Hepatocyte (in vitro differentiated cells): ENCODE data around the gene NR3C2. TPM values are rescaled to one million over a fixed set of nuclear protein-coding genes. Genes with fewer than 3 reads are reported as not detected.

Experiments used
- DNase-seq: peaks from one replicate; pipeline ENCODE4 v3.0.0-alpha.2; 2016; ENCODE audit warnings: low spot score
- H2AFZ ChIP-seq: fragments of 200-600 bp; sonication (generic); 2 replicates; pipeline ENCODE4 v1.6.0; 2016; ENCODE audit warnings: antibody characterized with exemption, mild to moderate bottlenecking
- H3K27ac ChIP-seq: fragments of 200-600 bp; sonication (generic); 2 replicates; pipeline ENCODE4 v1.5.1; 2016; ENCODE audit warnings: mild to moderate bottlenecking
- H3K27me3 ChIP-seq: fragments of 200-600 bp; sonication (generic); 2 replicates; pipeline ENCODE4 v1.6.1; 2016
- H3K36me3 ChIP-seq: fragments of 200-600 bp; sonication (generic); replicated peaks from 2 replicates; pipeline ENCODE4 v1.5.1; 2016; ENCODE audit warnings: low read depth; ENCODE audit not compliant: insufficient read depth
- H3K4me1 ChIP-seq: fragments of 200-600 bp; sonication (generic); 2 replicates; pipeline ENCODE4 v1.5.1; 2016; ENCODE audit warnings: mild to moderate bottlenecking, moderate library complexity; ENCODE audit not compliant: insufficient read depth
- H3K4me2 ChIP-seq: fragments of 200-600 bp; sonication (generic); 2 replicates; pipeline ENCODE4 v1.6.0; 2016
- H3K4me3 ChIP-seq: fragments of 200-600 bp; sonication (generic); 2 replicates; pipeline ENCODE4 v1.5.1; 2016; ENCODE audit warnings: mild to moderate bottlenecking
- H3K79me2 ChIP-seq: fragments of 200-600 bp; sonication (generic); 2 replicates; pipeline ENCODE4 v1.6.0; 2017; ENCODE audit warnings: mild to moderate bottlenecking
- H3K9me2 ChIP-seq: fragments of 200-600 bp; sonication (generic); replicated peaks from 2 replicates; pipeline ENCODE4 v1.6.0; 2017; ENCODE audit warnings: mild to moderate bottlenecking; ENCODE audit not compliant: insufficient read depth
- H3K9me3 ChIP-seq: fragments of 200-600 bp; sonication (generic); 2 replicates; pipeline ENCODE4 v1.5.1; 2016; ENCODE audit warnings: low read depth, mild to moderate bottlenecking
- H4K20me1 ChIP-seq: fragments of 200-600 bp; sonication (generic); 2 replicates; pipeline ENCODE4 v1.6.0; 2016; ENCODE audit warnings: mild to moderate bottlenecking; ENCODE audit not compliant: insufficient read depth, poor library complexity, severe bottlenecking
- EZH2 ChIP-seq: fragments of 200-600 bp; sonication (generic); IDR thresholded peaks from 2 replicates; pipeline ENCODE4 v1.6.1; 2016; ENCODE audit warnings: antibody characterized with exemption, mild to moderate bottlenecking, borderline replicate concordance
- EZH2phosphoT487 ChIP-seq: fragments of 200-600 bp; sonication (generic); IDR thresholded peaks from one replicate; pipeline ENCODE4 v1.6.1; 2018; ENCODE audit warnings: antibody characterized with exemption, mild to moderate bottlenecking, low read depth, moderate library complexity; ENCODE audit not compliant: unreplicated experiment, severe bottlenecking
- WGBS: methylation state at CpG from one replicate; pipeline ENCODE4 v1.1.6; 2016; ENCODE audit warnings: low lambda C conversion rate; ENCODE audit errors: missing lambda C conversion rate; 5-methylcytosine and 5-hydroxymethylcytosine counted together
- polyA plus RNA-seq: library from polyadenylated mRNA; unstranded; fragments of >200 nt; fragmentation: Nextera tagmentation; extraction: Ambion mirVana; gene quantifications from 2 replicates; pipeline ENCODE4 v1.2.1, GENCODE V29; 2016
- total RNA-seq: library from RNA; depleted of rRNA; stranded (reverse); fragments of >200 nt; gene quantifications from 2 replicates; pipeline ENCODE4 v1.2.3, GENCODE V29; 2014
- TF ChIP-seq, protein P1 (sequence below): fragments of 200-600 bp; sonication (generic); IDR thresholded peaks from 2 replicates; pipeline ENCODE4 v1.5.1; 2016; ENCODE audit warnings: antibody characterized with exemption, mild to moderate bottlenecking; ENCODE audit not compliant: poor library complexity

The NR3C2 gene
- total and polyA plus RNA-seq, 2 experiments from 2014 or later, result 2.3 to 7.1 TPM

DNA sequence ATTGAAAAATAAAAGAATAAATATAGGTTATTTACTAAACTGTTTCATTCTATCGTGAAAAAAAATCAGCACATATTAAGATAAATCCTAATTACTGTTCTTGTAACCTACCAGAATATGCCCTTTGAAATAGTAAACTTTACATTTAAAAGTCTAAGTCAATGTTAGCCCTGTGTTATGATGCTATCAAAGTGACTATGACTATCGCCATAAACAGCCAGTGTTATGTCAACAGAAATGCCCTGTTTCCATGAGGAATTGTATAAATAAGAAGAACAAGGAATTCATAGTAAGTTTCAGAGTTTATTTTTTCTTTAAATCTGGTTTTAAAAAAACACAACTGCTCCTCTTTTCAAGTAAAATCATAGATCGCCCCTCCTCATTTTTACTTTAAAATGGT is 11.4 kb downstream of the NR3C2 start:
- no peaks in the 10 kb centered on the region for H3K4me1 ChIP-seq
- whole genome bisulfite sequencing, result 67% methylated on average over 3 of the region's 3 CpGs
- peaks cover 12% of the 10 kb centered on the region for H3K79me2 ChIP-seq
- H3K4me2 ChIP-seq, result peak overlapping the region; percentile 55
- H2AFZ ChIP-seq, result no peak overlapping the region
- no peak for DNase-seq
- H3K27ac ChIP-seq, result peak overlapping the region; percentile 58
- no peak overlapping the region for H3K4me3 ChIP-seq
- no peaks in the 10 kb centered on the region for H3K27me3 ChIP-seq
- no peaks in the 10 kb centered on the region for H3K9me2 ChIP-seq
- H4K20me1 ChIP-seq, result no peaks in the 10 kb centered on the region
- TF ChIP-seq EZH2 (no peak), EZH2phosphoT487 (no peak)
- TF ChIP-seq, protein P1, sequence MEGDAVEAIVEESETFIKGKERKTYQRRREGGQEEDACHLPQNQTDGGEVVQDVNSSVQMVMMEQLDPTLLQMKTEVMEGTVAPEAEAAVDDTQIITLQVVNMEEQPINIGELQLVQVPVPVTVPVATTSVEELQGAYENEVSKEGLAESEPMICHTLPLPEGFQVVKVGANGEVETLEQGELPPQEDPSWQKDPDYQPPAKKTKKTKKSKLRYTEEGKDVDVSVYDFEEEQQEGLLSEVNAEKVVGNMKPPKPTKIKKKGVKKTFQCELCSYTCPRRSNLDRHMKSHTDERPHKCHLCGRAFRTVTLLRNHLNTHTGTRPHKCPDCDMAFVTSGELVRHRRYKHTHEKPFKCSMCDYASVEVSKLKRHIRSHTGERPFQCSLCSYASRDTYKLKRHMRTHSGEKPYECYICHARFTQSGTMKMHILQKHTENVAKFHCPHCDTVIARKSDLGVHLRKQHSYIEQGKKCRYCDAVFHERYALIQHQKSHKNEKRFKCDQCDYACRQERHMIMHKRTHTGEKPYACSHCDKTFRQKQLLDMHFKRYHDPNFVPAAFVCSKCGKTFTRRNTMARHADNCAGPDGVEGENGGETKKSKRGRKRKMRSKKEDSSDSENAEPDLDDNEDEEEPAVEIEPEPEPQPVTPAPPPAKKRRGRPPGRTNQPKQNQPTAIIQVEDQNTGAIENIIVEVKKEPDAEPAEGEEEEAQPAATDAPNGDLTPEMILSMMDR, result no peak
- H3K36me3 ChIP-seq, result no peaks in the 10 kb centered on the region
- no peaks in the 10 kb centered on the region for H3K9me3 ChIP-seq

- WGBS, result 82% methylated on average over 2 of the region's 2 CpGs
- H3K36me3 ChIP-seq, result no peaks in the 10 kb centered on the region
Measured at GRCh38 chr4:148429206-148429605, 13.0 kb downstream of the NR3C2 start.

DNA sequence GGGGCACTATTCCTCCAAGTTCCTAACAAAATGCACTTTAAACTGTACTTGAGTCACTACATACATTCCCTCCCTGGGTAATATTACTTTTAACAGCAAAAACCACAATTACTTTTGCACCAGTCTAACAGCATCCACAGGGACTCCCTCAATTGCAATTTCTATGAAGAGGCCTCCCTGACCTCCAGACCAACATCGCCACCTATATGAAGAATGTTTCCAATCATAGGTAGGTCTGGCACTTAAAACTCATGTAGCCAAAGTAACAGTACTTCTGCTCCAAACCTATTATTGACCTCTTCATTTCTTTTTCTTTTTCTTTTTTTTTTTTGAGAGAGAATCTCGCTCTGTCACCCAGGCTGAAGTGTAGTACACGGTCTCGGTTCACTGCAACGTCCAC is 15.6 kb downstream of the NR3C2 start:
- no peak for DNase-seq
- Histone ChIP-seq H3K27ac (no peak overlapping the region), H3K9me2 (no peaks in the 10 kb centered on the region), H2AFZ (no peak overlapping the region), H3K4me3 (no peak overlapping the region), H3K79me2 (peaks cover 7% of the 10 kb centered on the region), H3K9me3 (no peaks in the 10 kb centered on the region), H3K36me3 (no peaks in the 10 kb centered on the region), H3K4me1 (no peaks in the 10 kb centered on the region), H3K27me3 (no peaks in the 10 kb centered on the region), H4K20me1 (no peaks in the 10 kb centered on the region), H3K4me2 (no peak overlapping the region)
- TF ChIP-seq EZH2phosphoT487, result no peak
- TF ChIP-seq, protein P1, result no peak
- TF ChIP-seq EZH2, result no peak
- 98% methylated on average over 5 of the region's 5 CpGs for WGBS

More at GRCh38 chr4:148429206-148429605, 13.0 kb downstream of the NR3C2 start:
- Histone ChIP-seq H3K27me3 (no peaks in the 10 kb centered on the region), H2AFZ (no peak overlapping the region), H4K20me1 (no peaks in the 10 kb centered on the region), H3K4me1 (no peaks in the 10 kb centered on the region), H3K9me2 (no peaks in the 10 kb centered on the region), H3K4me3 (no peak overlapping the region), H3K9me3 (no peaks in the 10 kb centered on the region), H3K27ac (no peak overlapping the region), H3K4me2 (no peak overlapping the region), H3K79me2 (peaks cover 12% of the 10 kb centered on the region)
- no peak for DNase-seq
- TF ChIP-seq EZH2phosphoT487, result no peak
- TF ChIP-seq EZH2, result no peak
- TF ChIP-seq, protein P1, result no peak
